Uterus (tissue), 2 donors: Measurements from ENCODE around the gene TDG.

Experiments used
- CTCF ChIP-seq, 4 experiments: fragments of 200-600 bp in 2 of 4; fragments of 450-650 bp in 2 of 4; sonication (generic) in 2 of 4; IDR thresholded peaks; one replicate each; pipeline ENCODE4 v1.5.1; 2016 to 2019; ENCODE audit warnings: antibody characterized with exemption in 4 of 4, mild to moderate bottlenecking in 2 of 4, moderate library complexity in 1 of 4
- POLR2A ChIP-seq, 2 donors: fragments of 450-650 bp; IDR thresholded peaks; one replicate each; pipeline ENCODE4 v1.6.1; 2016; ENCODE audit warnings: antibody characterized with exemption in 2 of 2, mild to moderate bottlenecking in 1 of 2, moderate library complexity in 1 of 2

- TF ChIP-seq CTCF (IDR thresholded peaks at IDR 0.05) (no peak), POLR2A (IDR thresholded peaks at IDR 0.05) (no peak)
These were observed 57.1 kb downstream of the TDG start for GRCh38 chr12:104022786-104023185.
